NCI-H82 treated with DMSO at 0.1 percent for 48 hours (cell line): ENCODE results near the gene SGCA.

Source experiments
- DNase-seq: peaks from one replicate; lab custom pipeline; 2025; ENCODE audit not compliant: unreplicated experiment; lab: John Stamatoyannopoulos, UW

The SGCA gene

DNA sequence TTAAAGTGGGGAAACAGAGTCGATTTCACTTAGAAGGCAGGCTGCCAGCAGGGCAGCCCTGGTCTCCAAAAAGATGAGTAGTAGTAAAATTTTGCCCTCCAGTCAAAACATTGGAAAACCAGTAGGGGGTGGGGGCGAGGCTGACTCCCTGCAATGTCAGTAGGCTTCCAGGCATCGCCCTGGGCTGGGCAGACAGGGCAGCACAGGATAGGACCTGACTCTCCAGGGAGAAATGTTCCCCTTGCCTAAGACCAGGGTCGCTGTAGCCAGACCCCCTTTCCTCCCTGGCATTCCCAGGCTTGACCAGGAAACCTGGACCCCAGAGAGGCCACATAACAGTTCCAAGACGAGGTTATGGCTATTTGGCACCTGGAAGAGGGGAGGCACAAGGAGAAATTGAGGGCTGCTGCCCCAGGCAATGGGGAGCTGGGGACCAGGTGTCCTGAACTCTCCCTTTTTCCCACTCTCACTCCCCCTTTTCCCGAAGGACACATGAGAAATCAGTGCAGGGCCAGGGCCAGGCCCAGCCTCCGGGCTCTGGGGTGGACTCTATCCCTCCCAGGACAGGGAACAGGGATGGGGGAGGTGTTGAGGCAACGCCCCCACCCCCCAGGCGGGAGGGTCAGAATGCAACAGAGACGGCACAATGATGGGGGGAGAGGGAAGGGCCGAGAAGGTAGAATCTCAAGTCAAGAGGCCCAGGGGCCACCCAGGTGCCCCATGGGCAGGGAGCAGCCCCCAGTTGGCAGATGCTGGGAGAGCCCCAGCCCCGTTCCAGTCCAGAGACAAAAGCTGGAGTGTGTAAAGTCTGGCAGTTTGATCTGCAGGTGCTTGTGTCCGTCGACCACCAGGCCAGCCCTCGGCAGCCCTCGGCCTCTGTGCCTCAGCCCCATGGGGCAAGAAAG lies 31.3 kb upstream of the SGCA start:
- DNase-seq, result no peak

DNA sequence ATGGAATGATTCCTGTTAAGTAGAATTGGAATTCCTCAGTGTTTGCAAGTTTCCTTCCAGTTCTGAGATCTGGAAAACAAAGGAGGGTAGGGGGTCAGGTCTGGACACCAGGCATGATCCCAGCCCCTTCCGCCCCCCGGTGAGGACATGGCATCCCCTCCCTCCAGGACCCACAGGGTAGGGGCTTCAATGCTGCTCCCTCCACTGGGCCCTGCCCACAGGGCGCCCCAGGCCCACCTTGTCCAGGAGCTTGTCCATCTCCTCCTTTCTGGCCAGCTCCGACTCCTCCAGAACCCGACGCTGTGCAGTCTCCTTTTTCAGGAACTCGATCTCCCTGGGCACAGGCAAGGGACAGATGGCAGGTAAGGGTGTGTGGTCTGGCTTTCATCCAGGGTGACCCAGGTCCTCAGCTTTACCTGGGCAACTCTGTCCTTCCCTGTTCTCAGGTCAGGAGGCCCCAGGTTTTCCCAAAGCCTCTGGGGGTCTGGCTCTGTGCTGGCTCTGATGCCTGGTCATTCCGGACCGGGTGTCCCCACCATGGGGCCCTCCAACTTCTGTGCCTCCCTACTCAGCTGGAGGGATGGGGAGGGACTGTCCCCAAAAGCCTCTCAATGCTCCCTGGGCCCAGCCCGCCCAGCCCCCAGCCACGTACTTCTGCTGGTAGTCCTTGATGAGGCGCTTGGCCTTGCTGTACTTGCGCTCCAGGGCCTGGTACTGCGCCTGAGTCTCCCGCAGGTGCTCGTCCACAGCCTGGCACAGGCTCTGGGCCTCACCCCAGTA lies 30.3 kb upstream of the SGCA start:
- no peak for DNase-seq

DNA sequence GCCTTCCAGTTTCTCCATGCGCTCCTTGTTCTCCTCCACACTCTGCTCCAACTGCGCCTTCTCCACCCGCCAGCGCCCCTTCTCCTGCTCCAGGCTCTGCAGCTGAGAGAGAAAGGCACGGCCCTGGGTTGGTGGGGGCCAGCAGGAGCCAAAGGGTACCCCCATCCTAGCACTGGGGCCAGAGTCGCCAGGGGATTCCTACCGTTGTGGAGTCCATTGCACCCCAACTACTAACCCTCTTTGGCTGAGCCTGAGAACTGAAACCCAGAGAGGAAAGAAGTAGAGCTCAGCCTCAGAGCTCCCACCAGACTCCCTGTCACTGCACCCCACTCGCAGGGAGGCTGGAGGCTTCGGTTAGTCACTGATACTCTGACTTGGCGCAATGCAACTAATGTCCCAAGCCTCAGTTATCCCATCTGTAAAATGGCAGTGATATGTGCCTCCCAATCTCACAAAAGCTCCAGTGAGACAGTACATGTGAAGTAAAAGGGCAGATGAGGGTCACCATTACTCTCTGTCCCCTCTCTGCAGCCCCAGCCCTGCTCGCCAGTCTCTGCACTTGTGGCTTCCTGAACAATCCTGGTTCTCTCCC lies 29.6 kb upstream of the SGCA start:
- no peak for DNase-seq

DNA sequence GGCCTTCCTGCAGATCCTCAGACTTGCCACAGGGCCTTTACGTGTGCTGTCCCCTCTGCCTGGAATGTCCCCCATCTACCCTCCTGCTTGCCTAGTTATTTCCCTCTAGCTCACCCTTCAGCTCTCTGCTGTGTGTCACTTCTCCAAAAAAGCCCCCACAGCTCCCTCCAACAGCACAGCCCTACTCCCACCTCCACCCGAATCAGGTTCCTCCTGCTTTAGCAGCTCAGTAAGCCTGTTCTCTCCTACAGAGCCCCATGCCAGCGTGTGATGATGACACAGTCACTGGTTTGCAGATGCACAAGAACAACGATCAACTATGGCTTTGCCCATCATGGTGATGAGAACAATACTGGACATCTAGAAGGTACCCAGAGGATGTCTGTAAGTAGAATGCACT lies 28.8 kb upstream of the SGCA start:
- DNase-seq, result no peak

GRCh38 chr17:50139185-50139783 lies 26.5 kb upstream of the SGCA start:
- no peak for DNase-seq

- no peak for DNase-seq
Measured at GRCh38 chr17:50139950-50140885, 25.6 kb upstream of the SGCA start.

GRCh38 chr17:50141026-50141744 lies 24.6 kb upstream of the SGCA start:
- no peak for DNase-seq

DNA sequence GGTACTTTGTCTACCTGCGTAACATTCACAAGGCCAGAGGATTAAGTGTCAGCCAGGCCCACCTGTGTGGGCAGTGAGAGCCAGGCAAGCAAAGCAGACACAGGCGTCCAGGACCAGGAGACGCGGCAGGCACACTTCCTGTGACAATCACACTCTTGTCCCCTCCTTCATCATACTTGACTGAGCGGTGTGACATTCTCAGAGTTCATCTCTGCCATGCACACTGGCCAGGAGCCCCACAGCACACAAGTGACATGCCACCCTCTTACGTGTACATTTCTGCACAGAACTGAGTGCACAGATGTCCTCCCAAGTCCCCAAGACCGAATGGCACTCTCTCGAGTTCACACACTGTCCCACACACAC lies 24.1 kb upstream of the SGCA start:
- DNase-seq, result no peak

- no peak for DNase-seq
Measured at GRCh38 chr17:50143461-50144176, 22.2 kb upstream of the SGCA start.

- no peak for DNase-seq
Measured at GRCh38 chr17:50144355-50144754, 21.4 kb upstream of the SGCA start.

DNA sequence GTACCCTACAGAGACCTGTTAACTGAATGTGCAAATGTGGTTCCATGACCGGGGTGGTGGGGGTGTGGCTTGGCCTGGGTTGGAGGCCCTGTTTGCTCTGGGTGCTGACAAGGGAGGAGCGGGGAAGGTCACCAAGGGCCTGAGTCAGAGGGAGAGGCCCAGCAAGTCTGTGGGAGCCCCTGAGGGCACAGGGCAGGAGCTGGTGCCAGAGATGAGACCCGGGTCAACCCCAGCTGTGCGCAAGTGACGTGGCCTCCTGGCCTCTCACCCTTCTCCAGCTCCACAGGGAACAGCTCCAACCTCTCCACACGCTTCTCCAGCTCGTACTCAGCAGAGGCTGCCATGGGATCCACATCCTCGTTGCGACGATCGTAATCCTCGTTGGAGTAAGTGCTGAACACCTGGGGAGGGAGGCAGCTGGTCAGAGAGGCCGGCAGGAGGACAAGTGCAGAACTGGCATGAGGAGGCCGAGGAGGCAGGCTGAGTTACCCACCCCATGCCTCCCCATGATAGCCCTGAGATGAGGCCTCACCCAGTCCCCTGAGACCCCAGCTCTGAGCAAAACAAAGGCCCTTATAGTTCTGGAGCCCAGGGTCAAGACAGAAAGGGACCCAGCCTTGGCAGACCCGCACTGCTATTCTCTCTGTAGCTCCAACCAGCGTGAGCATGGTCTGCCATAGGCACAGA lies 20.8 kb upstream of the SGCA start:
- no peak for DNase-seq

GRCh38 chr17:50145532-50146229 lies 20.1 kb upstream of the SGCA start:
- no peak for DNase-seq

- DNase-seq, result no peak
Measured at GRCh38 chr17:50146230-50146926, 19.4 kb upstream of the SGCA start.

GRCh38 chr17:50146927-50147665 lies 18.7 kb upstream of the SGCA start:
- DNase-seq, result no peak

GRCh38 chr17:50147841-50148225 lies 18.0 kb upstream of the SGCA start:
- DNase-seq, result no peak

DNA sequence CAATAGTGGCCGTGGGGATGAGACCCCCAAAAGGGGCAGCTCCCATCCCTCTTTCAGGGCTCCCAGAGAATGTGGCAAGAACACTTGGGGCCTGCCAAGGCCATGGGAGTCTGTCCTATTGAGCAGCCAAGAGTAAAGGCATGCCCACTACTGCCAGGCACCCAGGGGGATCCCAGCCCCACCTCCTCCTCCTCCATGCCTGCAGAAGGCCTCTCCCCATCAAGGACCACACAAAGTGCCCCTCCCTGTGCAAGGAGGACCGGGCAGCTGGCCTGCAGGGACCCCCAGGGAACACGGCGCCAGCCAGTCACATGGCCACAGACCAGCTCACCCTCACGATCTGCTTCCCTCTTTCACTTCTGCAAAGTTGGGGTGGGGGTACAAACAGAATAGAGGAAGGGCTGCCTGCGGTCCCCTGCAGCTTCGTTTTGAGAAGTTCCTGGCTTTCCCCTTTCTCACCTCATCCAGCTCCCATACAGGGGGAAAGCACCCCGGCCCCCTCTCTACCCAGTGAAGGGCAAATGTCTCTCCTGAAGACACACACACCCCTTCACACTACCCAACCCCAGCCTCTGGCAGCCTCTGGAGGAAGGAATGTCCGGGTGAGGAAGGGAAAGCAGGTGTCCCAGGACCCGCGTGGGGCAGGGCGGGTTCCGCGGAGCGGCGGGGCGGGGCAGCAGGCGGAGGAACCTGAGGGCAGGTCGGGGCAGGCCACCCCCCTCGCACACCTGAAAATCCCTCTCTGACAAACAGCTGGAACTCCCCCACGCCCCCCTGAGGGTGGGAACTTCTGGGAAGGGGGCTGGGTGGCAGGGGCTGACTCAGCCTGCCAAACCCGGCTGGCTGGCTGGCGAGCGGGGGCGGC lies 17.3 kb upstream of the SGCA start:
- peak; percentile 6 for DNase-seq
